HepG2 (cell line): Measurements from ENCODE around the gene ASXL1. TPM values are rescaled to one million over a fixed set of nuclear protein-coding genes. Genes with fewer than 3 reads are reported as not detected.

Experiments
- AGO1 ChIP-seq: fragments of 200-400 bp; formaldehyde crosslinking; IDR thresholded peaks from 2 replicates; pipeline ENCODE4 v1.6.1; 2017; ENCODE audit warnings: mild to moderate bottlenecking, low read depth, low read length, moderate library complexity; ENCODE audit not compliant: poor library complexity, severe bottlenecking
- ELF1 ChIP-seq: sonication (generic); formaldehyde crosslinking; IDR thresholded peaks from 2 replicates; pipeline ENCODE4 v1.4.0; 2020; ENCODE audit warnings: missing genetic modification reagents
- HHEX ChIP-seq: IDR thresholded peaks from 2 replicates; pipeline ENCODE4 v1.6.1; 2016; ENCODE audit warnings: control low read depth
- HMGA1 ChIP-seq: sonication (generic); formaldehyde crosslinking; conservative IDR thresholded peaks from 2 replicates; pipeline ENCODE4 v1.4.0; 2020; ENCODE audit warnings: missing genetic modification reagents
- HNRNPK ChIP-seq: fragments of 200-400 bp; formaldehyde crosslinking; IDR thresholded peaks from 2 replicates; pipeline ENCODE4 v1.6.1; 2018; ENCODE audit warnings: low read length, low read depth, moderate library complexity, mild to moderate bottlenecking; ENCODE audit not compliant: poor library complexity, severe bottlenecking
- HNRNPUL1 ChIP-seq: fragments of 200-400 bp; formaldehyde crosslinking; IDR thresholded peaks from 2 replicates; pipeline ENCODE4 v1.6.1; 2017; ENCODE audit warnings: low read depth, mild to moderate bottlenecking, low read length, moderate library complexity
- IRF1 ChIP-seq: sonication (generic); formaldehyde crosslinking; IDR thresholded peaks from 2 replicates; pipeline ENCODE4 v1.4.0; 2020; ENCODE audit warnings: low read depth, mild to moderate bottlenecking, missing genetic modification reagents
- MTA3 ChIP-seq: sonication (generic); formaldehyde crosslinking; IDR thresholded peaks from 2 replicates; pipeline ENCODE4 v1.4.0; 2020; ENCODE audit warnings: missing genetic modification reagents
- NR1H2 ChIP-seq: sonication (generic); formaldehyde crosslinking; IDR thresholded peaks from 2 replicates; pipeline ENCODE4 v1.8.1; 2022; ENCODE audit warnings: low read depth, missing genetic modification reagents, borderline replicate concordance
- RAD51 ChIP-seq: fragments of 450-650 bp; IDR thresholded peaks from 2 replicates; pipeline ENCODE4 v1.6.1; 2016; ENCODE audit warnings: borderline replicate concordance
- SALL2 ChIP-seq: sonication (generic); formaldehyde crosslinking; IDR thresholded peaks from 2 replicates; pipeline ENCODE4 v1.8.1; 2023; ENCODE audit warnings: mild to moderate bottlenecking, missing genetic modification reagents, inconsistent platforms
- TAF1 ChIP-seq: sonication (generic); formaldehyde crosslinking; IDR thresholded peaks from 2 replicates; pipeline ENCODE4 v1.4.0; 2020; ENCODE audit warnings: missing genetic modification reagents
- U2AF1 ChIP-seq: fragments of 200-400 bp; formaldehyde crosslinking; optimal IDR thresholded peaks from 2 replicates; pipeline ENCODE3; 2017; ENCODE audit warnings: mild to moderate bottlenecking, low read depth, low read length
- ZNF232 ChIP-seq: sonication (generic); formaldehyde crosslinking; IDR thresholded peaks from 2 replicates; pipeline ENCODE4 v1.4.0; 2020; ENCODE audit warnings: missing genetic modification reagents, borderline replicate concordance
- ZNF263 ChIP-seq: sonication (generic); formaldehyde crosslinking; IDR thresholded peaks from 2 replicates; pipeline ENCODE4 v1.4.0; 2020; ENCODE audit warnings: missing genetic modification reagents
- ZNF441 ChIP-seq: sonication (generic); formaldehyde crosslinking; IDR thresholded peaks from 2 replicates; pipeline ENCODE4 v1.7.0; 2021; ENCODE audit warnings: missing genetic modification reagents, borderline replicate concordance
- polyA plus RNA-seq, 8 experiments: library from polyadenylated mRNA; depleted of rRNA in 3 of 8; stranded (reverse) in 7 of 8; unstranded in 1 of 8; fragments of >200 nt; fragmentation: Illumina TruSeq in 4 of 8; extraction: Trizol in 4 of 8; gene quantifications; 2 replicates each; pipeline versions ENCODE4 v1.2.1 to v1.2.3, GENCODE V29; 2011 to 2016; ENCODE audit warnings: low read depth in 4 of 8, missing spikeins in 1 of 8, mixed read lengths in 1 of 8; ENCODE audit not compliant: insufficient read depth in 1 of 8
- total RNA-seq, 5 experiments: library from RNA; depleted of rRNA; stranded (reverse); fragments of >200 nt; fragmentation: Illumina TruSeq; extraction: Trizol; gene quantifications; 2 replicates each; pipeline ENCODE4 v1.2.3, GENCODE V29; 2016; ENCODE audit warnings: low read depth in 1 of 5
- TF ChIP-seq, protein P1 (sequence below): sonication (generic); formaldehyde crosslinking; IDR thresholded peaks from 2 replicates; pipeline ENCODE4 v1.9.0; 2021; ENCODE audit warnings: missing genetic modification reagents, borderline replicate concordance
- TF ChIP-seq, protein P2 (sequence below): sonication (generic); formaldehyde crosslinking; IDR thresholded peaks from 2 replicates; pipeline ENCODE4 v1.5.1; 2020; ENCODE audit warnings: mild to moderate bottlenecking, missing genetic modification reagents
- TF ChIP-seq, protein P3 (sequence below): sonication (generic); formaldehyde crosslinking; IDR thresholded peaks from 2 replicates; pipeline ENCODE4 v1.4.0; 2020; ENCODE audit warnings: mild to moderate bottlenecking, missing genetic modification reagents
- TF ChIP-seq, protein P4 (sequence below): IDR thresholded peaks from 2 replicates; pipeline ENCODE4 v1.6.1; 2016; ENCODE audit warnings: missing compliant biosample characterization, missing genetic modification reagents, borderline replicate concordance

ASXL1 gene
- total and polyA plus RNA-seq, 2 of the 13 experiments (the other 11 are each of a cell fraction or from before 2014, with no cell fraction given): 62.1 to 74.8 TPM

- TF ChIP-seq, protein P1, sequence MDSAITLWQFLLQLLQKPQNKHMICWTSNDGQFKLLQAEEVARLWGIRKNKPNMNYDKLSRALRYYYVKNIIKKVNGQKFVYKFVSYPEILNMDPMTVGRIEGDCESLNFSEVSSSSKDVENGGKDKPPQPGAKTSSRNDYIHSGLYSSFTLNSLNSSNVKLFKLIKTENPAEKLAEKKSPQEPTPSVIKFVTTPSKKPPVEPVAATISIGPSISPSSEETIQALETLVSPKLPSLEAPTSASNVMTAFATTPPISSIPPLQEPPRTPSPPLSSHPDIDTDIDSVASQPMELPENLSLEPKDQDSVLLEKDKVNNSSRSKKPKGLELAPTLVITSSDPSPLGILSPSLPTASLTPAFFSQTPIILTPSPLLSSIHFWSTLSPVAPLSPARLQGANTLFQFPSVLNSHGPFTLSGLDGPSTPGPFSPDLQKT (CRISPR knock-in tag): no peak
- TF ChIP-seq, protein P2, sequence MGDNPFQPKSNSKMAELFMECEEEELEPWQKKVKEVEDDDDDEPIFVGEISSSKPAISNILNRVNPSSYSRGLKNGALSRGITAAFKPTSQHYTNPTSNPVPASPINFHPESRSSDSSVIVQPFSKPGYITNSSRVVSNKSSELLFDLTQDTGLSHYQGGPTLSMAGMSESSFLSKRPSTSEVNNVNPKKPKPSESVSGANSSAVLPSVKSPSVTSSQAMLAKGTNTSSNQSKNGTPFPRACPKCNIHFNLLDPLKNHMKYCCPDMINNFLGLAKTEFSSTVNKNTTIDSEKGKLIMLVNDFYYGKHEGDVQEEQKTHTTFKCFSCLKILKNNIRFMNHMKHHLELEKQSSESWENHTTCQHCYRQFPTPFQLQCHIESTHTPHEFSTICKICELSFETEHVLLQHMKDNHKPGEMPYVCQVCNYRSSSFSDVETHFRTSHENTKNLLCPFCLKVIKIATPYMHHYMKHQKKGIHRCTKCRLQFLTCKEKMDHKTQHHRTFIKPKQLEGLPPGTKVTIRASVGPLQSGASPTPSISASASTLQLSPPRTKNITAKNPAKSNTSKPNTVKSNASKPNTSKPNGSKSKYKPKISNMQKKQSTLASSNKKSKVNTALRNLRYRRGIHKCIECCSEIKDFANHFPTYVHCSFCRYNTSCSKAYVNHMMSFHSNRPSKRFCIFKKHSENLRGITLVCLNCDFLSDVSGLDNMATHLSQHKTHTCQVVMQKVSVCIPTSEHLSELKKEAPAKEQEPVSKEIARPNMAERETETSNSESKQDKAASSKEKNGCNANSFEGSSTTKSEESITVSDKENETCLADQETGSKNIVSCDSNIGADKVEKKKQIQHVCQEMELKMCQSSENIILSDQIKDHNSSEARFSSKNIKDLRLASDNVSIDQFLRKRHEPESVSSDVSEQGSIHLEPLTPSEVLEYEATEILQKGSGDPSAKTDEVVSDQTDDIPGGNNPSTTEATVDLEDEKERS (CRISPR knock-in tag): no peak
- TF ChIP-seq ZNF263 (no peak), MTA3 (CRISPR knock-in tag) (no peak), SALL2 (0 out of 2 replicates have a peak, but pooled peaks have one; percentile 5), TAF1 (no peak), HNRNPK (no peak), HHEX (CRISPR knock-in tag) (no peak), ZNF441 (CRISPR knock-in tag) (peak; percentile 95), NR1H2 (CRISPR knock-in tag) (no peak), RAD51 (no peak), ZNF232 (CRISPR knock-in tag) (peak; percentile 30; the same call in 1 of the 2 replicates), AGO1 (no peak), HMGA1 (CRISPR knock-in tag) (no peak), IRF1 (CRISPR knock-in tag) (no peak), U2AF1 (no peak), ELF1 (no peak), HNRNPUL1 (no peak)
- TF ChIP-seq, protein P3, sequence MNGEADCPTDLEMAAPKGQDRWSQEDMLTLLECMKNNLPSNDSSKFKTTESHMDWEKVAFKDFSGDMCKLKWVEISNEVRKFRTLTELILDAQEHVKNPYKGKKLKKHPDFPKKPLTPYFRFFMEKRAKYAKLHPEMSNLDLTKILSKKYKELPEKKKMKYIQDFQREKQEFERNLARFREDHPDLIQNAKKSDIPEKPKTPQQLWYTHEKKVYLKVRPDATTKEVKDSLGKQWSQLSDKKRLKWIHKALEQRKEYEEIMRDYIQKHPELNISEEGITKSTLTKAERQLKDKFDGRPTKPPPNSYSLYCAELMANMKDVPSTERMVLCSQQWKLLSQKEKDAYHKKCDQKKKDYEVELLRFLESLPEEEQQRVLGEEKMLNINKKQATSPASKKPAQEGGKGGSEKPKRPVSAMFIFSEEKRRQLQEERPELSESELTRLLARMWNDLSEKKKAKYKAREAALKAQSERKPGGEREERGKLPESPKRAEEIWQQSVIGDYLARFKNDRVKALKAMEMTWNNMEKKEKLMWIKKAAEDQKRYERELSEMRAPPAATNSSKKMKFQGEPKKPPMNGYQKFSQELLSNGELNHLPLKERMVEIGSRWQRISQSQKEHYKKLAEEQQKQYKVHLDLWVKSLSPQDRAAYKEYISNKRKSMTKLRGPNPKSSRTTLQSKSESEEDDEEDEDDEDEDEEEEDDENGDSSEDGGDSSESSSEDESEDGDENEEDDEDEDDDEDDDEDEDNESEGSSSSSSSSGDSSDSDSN: peak; percentile 56
- TF ChIP-seq, protein P4, sequence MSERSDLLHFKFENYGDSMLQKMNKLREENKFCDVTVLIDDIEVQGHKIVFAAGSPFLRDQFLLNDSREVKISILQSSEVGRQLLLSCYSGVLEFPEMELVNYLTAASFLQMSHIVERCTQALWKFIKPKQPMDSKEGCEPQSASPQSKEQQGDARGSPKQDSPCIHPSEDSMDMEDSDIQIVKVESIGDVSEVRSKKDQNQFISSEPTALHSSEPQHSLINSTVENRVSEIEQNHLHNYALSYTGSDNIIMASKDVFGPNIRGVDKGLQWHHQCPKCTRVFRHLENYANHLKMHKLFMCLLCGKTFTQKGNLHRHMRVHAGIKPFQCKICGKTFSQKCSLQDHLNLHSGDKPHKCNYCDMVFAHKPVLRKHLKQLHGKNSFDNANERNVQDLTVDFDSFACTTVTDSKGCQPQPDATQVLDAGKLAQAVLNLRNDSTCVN (CRISPR knock-in tag): no peak
Observed at GRCh38 chr20:32484225-32484957, 126.3 kb downstream of the ASXL1 start (continued).
